Limb (tissue), 2 donors: ENCODE measurements around the gene FAM53B.

Experiments
- DNase-seq, 2 donors: peaks; one replicate each; pipeline ENCODE4 v3.0.0-alpha.2; 2016; ENCODE audit errors: extremely low spot score in 2 of 2

FAM53B gene

DNA sequence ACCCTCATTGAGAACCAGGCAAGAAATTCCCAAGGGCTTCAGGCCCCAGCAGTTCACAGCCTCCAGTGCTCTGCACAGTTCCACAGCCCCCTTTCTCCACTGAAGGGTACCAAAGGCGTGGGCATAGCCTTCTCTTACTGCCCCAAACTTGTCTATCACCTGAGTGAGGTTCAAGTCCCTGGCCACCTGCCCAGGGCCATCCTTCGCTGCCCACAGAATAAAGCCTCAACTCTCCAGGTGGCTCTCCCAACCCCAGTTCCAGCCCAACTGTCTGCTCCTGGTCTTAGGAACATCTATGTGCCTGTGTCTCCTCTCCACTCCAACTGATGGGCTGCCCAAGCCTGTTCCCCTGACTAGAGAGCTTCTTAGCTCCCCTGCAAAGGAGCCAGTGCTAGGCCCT, 79.1 kb downstream of the FAM53B start:
- no peak for DNase-seq

DNA sequence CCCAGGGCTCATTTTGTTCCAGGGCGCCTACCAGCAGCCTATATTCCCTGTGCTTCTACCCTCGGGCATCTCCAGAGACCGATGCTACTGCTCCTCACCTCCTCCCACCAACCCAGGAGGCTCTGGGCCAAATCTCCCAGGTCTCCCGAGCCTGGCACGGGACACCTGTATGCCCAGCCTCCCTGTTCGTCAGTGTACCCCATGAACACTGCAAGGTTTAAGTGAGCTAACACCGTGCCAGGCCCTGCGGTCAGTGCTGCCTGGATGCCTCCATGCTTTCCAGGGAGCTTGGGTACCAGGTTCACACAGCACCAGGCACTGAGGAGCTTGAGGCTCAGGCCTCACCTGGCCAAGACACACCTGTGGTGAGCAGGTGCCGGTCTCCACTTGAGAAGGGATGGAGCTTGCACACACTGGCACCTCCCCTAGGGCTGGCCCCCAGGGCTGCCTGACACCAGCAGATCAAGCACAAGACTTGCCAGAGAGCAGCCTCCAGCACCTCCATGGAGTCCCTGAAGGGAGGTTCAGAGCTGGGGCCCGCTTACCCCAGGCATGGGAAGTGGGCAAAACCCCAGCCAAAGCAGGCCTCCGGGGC, 80.3 kb downstream of the FAM53B start:
- no peak for DNase-seq

DNA sequence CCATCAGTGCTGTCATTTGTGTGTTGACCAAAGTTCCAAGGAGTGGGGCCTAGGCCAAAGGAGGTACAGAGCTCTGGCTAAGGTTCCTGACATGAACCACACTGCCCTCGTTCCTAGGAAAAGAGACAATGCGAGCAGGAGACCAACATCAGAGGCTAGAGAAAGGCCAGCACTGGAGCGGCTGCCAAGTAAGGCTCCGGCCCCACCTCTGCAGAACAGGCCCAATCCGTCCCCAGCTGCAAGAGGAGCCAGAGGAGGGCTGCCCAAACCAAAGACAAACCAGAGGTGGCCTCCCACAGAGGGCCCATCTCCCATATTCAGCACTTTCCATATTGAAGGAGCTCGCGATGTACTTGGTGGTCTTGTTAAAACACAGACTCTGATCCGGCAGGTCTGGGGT, 81.0 kb downstream of the FAM53B start:
- DNase-seq: no peak

DNA sequence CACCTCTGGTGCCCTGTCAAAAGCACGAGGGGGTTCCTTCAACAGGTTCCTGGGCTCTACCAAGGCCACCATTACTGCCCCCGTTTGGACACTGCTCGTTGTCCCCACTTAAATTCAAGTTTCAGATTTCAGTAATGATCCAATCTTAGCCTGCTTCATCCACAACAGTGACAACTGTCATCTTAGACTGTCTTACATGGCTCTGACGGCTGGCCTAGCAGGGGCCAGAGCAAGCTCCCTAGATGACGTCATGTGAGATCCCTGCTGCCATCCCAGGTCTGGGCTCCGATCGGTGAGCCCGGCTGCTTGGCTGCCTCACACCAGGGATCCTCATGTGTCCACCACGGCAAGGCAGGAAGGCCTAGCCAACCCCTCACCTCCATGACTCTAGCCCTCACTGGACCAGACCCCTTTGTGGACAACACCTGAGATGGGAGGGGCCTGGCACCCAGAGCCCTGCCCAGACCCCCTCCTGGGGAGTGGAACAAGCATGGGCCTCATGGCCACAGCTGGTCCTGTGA, 82.5 kb downstream of the FAM53B start:
- no peak for DNase-seq

DNA sequence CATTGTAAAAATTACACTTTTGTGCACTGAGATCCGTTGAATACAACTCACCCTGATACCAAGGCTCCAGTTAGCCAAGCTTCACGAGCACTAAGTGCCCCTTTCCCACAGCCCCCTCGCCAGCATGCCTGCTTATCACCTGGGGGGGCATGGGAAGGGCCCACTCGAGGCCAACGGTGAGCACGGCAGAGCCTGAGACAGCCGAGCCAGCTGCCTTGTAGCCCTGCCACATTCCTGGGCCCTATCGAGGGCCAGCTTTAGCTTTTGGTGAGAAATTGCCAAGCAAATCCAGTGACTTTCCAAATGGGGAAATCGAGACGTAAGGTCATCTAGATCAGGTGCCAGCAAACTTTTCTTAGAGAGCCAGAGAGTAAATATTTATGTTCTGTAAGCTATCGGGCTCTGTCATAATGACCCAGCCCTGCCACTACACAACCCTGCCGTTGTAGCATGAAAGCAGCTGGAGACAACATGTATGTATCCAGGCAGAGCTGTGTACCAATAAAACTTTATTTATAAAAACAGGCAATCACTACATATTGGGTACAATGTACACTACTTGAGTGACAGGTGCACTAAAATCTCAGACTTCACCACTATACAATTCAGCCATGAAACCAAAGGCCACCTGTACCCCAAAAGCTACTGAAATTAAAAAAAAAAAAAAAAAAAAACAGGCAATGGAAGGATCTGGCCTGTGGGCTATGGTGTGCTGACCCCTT, 83.6 kb downstream of the FAM53B start:
- DNase-seq: no peak

DNA sequence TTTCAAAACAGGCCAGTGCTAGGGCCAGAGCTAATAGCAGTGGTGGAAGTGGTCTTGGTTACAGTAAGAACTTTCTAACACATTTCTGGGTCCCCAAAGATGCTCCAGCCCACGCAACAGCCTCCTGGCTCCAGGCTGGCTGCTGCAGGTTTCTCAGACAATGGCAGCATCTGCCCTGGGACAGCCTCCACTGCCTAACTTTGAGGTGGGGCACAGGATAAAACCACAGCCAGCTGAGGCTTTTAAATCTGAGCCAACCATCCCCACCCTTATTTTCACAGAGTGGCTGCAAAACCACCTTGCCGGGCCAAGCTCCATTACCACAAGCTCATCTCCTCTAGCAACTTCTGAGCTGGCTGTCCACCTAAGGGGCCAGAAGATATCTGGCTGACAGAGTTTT, 84.8 kb downstream of the FAM53B start:
- no peak for DNase-seq

DNA sequence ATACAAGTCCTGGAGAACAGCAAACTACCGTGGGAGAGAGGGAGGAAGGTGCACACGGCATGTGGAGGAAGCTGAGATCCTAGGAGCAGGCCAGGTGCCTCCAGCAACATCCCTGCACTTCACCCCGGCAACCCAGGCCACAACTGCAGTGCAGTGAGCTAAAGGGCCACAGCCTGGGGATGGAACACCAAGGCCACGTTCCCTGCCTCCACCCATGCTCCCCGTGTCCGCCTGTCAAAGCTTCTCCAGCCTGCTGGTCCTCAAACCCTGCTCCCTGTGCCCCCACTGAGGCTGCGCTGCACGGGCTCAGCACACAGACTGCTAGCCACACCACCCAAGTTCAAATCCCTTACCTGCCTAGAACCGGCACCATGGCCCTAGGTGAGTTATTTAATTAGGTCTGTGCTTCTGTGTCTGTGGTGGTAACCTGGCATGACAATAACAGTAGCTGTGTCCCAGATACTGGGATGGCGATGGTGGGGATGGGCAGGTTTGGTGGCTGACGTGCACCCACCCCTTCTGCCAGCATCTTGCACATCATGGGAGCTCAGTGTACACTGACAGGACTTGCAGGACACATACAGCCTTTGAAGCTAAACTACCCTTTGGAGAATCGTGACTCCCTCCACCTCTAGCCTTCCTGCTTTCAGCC, 85.5 kb downstream of the FAM53B start:
- DNase-seq: no peak

DNA sequence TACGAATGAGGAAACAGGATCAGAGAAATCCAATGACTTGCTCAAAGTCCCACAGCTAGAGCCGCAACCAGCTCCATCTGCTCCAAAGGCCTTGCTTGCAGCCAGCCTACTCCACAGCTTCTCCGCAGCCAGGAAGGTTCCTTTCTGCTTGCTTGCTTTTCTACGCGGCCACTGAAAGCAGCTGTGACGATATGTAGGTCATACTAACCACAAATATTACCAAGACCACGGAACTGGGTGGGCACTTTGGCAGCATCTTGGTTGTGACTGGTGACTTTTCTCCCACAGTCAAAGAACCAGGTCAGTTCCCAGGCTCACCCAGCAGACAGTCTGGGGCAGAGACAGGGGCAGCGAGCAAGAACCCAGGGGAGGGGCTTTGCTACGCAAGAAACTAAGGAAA, 86.4 kb downstream of the FAM53B start:
- DNase-seq: no peak

DNA sequence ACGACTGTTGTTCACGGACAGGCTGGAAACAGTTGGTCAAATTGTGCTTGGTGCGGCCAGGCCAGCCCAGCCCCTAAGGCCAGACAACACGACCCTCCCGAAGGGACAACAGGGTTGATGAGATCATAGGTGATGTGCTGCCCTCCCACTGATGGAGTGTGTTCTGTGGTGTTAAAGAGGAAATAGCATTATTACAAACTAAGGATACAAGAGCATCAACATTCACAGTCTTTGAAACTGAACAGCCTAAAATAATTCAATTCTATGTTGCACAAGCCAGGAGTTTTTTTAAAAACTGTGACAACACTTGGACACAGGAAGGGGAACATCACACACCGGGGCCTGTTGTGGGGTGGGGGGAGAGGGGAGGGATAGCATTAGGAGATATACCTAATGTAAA, 87.6 kb downstream of the FAM53B start:
- no peak for DNase-seq

DNA sequence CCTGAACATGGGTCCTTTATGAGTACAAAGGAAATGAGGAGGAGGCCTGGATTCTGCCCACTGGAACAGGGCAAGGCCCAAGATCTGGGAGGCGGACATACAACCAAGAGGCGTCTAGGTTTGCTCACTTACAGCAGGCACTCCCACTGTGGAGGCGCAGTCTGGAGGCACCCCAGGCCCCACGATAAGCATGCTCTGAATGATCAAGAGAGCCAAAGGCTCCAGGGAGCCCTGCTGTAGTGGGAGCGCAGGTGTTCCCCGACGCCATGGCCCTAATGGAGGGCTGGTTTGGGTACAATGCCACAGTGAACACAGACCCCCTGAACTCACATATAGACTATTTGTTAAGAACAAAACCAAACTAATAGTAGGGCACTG, 88.1 kb downstream of the FAM53B start:
- DNase-seq: no peak

DNA sequence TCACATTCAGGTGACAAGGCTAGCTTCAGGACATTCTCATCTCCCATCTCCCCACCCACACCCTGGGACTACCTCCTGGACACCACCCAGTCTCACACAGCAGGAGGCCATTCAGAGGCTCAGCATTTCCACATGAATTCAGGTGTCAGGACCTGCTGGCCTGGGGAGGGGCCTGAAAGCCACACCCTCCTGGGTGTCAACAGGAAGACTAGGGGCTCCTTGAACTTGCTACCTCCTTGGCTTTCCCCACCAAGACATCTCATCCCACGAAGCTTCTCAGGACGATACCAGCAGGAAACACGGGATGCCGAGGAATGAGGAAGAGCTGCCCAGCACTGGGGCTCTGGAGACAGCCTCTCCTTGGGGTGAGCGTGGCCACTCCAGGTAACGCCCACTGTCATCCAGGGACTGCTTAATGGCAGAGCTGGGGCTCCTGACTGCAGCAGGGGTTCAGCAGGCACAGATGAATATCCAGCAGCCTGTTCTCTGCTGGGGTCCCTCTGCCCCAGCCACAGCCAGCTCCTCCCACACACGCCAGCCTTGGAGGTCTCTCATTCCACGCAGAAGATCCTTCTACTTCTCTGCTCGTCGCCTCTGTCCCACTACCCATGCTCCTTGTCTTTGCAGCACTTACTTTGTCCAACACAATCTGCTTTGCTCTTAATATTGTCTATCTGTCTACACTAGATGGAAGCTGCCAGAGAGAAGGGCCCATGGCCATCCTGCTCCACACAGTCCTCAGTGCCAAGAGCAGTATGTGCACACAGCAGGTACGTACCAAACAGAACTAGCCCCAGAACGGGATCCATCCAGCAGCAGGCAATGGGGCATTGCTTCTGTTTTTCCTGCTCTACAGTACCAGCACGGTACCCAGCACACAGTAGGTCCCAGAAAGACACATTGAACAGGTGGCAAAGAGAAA, 88.7 kb downstream of the FAM53B start:
- no peak for DNase-seq

DNA sequence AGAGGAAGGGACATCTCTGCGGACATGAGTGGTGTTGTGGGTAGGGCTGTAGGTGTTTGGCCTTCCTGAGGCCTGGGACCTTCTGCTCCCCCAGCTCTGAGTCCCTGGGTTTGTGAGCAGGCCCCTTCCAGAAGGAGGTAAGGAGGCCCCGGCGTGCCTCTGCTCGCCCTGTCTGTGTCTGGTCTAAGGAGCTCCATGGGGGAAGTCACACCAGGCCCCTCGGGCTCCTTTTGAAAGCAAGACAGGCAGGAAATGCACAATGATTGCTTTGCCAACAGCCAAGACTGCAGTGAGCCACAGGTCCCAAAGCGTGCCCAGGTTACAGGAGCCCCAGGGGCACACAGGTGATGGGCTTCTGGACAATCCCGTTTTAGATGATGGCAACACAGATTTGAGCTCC, 89.5 kb downstream of the FAM53B start:
- no peak for DNase-seq

DNA sequence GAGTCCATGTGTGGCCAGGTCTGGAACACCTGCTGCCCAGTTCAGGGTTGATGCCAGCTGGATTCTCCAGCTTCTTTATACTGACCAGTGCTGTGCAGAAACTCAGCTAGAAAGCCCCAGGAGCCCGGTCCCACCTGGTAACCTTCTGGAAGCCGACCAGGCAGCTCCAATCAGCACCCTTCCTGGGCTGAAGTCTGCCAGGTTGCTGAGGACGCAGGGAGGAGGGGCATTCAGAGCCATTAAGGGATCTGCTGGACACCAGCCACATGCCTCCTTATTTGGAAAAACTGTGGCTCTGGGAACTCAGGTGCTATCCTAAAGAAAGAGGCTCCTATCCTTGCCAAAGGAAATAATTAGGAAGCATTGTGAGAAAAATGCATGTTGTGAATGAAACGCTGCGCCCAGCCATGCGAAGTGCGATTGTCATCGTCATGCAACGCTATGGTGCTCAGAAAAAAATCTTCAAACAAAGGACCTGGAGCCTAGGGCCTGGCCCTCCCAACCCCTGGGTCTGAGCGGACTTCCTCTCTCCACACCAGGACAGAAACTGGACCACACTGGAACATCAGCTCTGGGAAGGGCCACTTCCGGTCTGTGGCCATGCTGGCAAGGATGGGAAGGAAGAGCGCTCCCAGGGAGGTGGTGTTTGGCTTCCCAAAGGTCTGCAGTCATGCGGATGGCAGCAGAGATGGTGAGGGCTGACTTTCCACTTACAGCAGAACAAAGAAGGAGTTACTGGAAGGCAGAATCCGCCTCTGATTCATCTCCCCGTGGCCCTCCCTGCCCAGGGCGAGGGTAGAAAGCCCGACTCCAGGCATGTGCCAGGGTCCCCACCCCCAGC, 90.1 kb downstream of the FAM53B start:
- DNase-seq: no peak

DNA sequence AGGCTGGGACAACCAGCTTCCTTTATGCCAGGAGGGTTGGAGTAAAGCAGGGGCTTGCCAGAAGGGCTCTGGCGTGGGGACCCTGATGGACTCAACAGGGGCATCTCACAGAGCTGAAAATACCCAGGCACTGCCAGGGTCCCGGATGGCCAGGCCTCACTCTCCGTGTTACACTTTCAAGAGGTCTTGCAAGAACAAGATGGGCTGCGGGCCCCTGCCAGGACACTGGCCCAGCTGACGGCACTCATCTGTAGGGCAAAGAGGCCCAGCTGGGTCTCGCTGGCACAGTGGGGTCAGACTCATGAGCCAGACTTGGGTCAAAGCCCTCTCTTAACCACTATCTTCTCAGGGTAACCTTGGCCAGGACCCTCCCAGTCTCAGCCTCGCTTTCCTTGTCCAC, 90.9 kb downstream of the FAM53B start:
- DNase-seq: no peak

DNA sequence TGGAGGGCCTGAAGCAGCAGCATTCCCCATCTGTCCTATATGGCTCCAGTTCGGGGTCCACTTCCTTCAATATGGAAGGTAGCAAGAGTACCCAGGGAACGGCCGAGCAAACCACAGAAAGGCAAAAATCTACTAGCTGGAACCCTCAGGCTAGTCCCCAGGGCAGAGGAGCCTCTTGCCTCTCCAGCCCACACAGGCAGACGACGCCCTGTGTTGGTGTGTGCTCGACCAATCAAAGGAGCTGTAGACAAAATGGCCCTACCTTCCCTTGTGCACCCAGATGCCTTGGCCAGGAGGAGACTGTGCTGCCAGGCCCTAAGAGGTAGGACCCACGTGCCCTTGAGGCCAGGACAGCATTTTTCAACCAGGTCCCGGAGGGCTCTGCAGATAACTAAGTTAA, 91.5 kb downstream of the FAM53B start:
- DNase-seq: no peak

DNA sequence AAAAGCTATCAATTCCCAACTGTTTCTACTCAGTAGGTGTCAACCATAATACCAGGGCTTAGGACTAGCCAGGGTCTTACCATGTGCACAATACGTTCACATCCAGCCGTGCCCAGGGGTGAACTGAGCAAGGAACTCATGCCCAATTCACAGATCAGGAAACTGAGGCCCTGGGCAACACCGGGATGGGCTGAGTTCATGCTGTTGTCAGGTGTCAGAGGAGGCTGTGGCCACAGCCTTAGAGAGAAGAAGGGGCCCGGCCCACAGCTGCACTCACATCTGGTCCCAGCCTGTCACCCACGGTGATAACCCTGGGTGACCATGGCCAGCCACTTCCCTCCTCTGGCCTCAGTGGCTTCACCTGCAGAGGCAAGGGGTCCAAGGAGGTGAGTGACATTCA, 92.0 kb downstream of the FAM53B start:
- DNase-seq: no peak

DNA sequence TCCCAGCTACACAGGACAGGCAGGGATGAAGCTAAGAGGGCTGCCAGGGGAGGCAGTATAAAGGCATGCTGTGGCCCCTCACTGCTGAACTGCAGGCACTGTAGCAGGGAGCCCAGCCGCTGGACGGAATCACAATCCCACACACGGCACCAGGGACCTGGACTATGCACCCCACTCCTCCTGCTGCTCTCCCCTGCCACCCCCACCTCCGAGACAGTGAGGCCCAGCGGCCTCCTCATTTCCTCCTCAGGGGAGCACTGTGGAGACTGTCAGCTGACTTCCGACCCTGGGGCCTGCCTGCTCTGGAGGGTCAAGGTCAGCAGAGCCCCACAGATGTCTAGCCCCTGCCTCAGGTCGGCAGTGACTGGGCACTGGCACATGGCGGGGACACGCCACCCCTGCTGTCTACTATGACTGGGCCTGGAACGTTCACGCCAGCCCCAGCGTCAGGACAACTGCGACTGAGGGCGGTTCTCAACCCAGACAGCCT, 92.7 kb downstream of the FAM53B start:
- no peak for DNase-seq

DNA sequence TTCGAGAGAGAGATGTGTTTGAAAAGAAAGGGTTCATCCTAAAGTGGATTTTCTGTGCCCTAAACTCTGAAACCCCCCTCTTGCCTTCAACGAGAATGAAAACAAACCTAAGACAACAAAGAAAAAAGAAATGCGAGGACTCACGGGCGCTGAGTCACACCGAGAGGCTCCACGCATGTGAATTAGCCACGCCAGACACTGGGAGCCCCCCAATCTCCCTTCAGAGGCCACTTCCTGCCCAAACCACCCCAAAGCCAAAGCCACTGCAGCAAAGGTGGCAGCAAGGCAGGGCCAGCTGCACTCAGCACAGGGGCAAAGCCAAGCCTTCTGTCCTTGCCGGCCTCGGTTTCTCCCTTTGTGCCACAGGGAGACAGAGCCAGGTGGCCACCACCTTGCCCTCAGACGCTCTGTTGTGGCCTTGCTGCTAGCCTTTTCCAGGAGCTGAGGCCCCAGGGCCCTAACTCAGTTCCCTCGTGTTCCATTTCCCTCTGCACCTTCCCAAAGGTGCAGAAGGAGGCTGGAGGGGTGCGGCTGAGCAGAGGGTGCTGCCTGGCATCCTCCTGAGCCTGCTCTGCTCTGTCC, 93.3 kb downstream of the FAM53B start:
- no peak for DNase-seq

DNA sequence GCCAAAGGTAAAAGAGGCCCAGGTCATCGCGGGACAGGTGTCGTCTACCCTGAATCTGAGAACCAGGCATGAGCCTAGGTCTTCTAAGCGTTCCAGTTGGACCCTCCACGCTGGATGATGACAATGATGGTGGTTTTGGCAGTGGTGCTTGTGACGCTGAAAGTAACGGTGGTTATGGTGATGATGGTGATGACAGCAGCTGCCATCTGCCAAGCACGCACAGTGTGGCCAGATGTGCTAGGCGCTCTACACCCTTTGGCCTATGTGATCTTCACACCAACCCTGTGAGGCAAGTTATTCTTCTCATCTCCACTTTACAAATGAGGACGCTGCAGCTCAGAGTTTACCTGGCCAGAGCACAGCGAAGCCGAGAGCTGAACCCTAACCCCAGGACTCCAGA, 93.9 kb downstream of the FAM53B start:
- no peak for DNase-seq

DNA sequence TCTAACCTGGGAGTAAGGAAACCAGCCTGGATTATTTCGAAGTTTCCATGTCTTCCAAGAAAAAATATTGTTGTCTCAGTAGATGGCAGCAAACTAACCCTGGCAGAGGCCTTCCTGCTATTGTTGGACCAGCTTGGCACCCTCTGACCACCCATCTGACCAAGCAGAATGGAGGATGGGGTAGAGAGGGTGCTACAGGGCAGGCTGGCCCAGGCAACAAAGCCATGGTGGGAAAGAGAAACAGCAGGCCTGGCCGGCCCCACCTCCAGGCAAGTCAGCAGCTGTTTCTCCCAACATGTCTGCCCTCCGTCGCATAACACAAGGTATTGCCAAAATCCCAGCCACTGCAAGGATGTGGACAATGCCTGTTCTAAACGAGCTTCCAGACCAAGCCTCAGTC, 95.0 kb downstream of the FAM53B start:
- no peak for DNase-seq
